BJ (cell line): ENCODE measurements around the gene BRINP3. TPM values are rescaled to one million over a fixed set of nuclear protein-coding genes. Genes with fewer than 3 reads are reported as not detected.

Experiments used
- CTCF ChIA-PET: fragments of 350-600 bp; formaldehyde crosslinking; extraction: SDS; loops from one replicate; lab custom pipeline; 2021; ENCODE audit warnings: antibody characterized with exemption, inconsistent platforms; lab: Yijun Ruan, JAX
- POLR2A ChIA-PET: fragments of 300-600 bp; sonication (Branson Sonifier 250); formaldehyde crosslinking; extraction: SDS; loops from one replicate; lab custom pipeline; 2021; ENCODE audit warnings: antibody characterized with exemption; lab: Charles Lee
- DNase-seq: peaks from one replicate; pipeline ENCODE4 v3.0.0-alpha.2; 2011; ENCODE audit warnings: low read depth
- H3K27me3 ChIP-seq: 2 replicates; pipeline ENCODE4 v1.6.0; 2011; ENCODE audit warnings: low read length; ENCODE audit not compliant: control insufficient read depth, insufficient read depth
- H3K36me3 ChIP-seq: 2 replicates; pipeline ENCODE4 v1.5.1; 2011; ENCODE audit warnings: low read length; ENCODE audit not compliant: control insufficient read depth, insufficient read depth
- H3K4me3 ChIP-seq: 2 replicates; pipeline ENCODE4 v1.5.1; 2011; ENCODE audit warnings: low read depth, mild to moderate bottlenecking, control low read depth, low read length
- polyA plus RNA-seq: library from polyadenylated mRNA; depleted of rRNA; stranded (reverse); fragments of >200 nt; gene quantifications from 2 replicates; pipeline ENCODE4 v1.2.3, GENCODE V29; 2011
- TF ChIP-seq, protein P1 (sequence below): IDR thresholded peaks from 2 replicates; pipeline ENCODE4 v1.5.1; 2011; ENCODE audit warnings: low read depth, mild to moderate bottlenecking, control low read depth, inconsistent platforms, low read length, moderate library complexity; ENCODE audit not compliant: insufficient read depth

BRINP3 gene
- polyA plus RNA-seq, 1 experiment: not detected

DNA sequence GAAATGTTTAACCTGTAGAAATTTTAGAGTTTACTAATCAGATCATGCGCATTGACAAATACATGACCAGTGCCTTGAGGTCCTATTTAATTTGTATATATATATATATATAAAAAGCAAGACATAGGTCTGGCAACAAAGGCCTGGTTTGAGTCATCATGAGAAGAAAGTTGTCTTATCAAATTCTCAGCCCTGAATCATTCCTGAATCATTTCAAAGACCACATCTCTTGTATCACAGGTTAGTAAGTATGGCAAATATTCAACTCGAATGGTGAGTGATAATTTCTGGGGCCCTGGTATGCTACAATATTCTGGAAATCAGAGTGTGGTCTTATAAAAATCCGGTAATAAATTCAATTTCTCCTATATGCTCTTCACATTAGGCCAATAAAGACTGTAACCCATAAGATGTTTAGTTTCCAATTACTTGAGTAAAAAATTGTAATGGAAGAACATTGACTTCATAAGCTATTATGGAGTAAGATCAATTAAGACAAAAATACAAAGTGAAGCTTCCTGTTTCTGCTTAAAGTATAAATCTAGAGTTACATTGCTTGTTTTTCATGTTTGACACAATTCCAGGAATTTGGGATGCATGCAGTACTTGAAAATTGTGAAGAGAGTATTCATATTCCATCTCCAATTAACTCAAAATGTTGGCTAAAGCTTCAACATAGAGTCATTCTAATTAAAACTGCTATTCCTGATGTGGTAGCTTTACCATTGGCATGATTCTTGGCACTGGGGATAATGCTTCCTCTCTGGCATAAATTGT lies 309.4 kb downstream of the BRINP3 start:
- no peaks in the 10 kb centered on the region for H3K27me3 ChIP-seq
- TF ChIP-seq, protein P1, sequence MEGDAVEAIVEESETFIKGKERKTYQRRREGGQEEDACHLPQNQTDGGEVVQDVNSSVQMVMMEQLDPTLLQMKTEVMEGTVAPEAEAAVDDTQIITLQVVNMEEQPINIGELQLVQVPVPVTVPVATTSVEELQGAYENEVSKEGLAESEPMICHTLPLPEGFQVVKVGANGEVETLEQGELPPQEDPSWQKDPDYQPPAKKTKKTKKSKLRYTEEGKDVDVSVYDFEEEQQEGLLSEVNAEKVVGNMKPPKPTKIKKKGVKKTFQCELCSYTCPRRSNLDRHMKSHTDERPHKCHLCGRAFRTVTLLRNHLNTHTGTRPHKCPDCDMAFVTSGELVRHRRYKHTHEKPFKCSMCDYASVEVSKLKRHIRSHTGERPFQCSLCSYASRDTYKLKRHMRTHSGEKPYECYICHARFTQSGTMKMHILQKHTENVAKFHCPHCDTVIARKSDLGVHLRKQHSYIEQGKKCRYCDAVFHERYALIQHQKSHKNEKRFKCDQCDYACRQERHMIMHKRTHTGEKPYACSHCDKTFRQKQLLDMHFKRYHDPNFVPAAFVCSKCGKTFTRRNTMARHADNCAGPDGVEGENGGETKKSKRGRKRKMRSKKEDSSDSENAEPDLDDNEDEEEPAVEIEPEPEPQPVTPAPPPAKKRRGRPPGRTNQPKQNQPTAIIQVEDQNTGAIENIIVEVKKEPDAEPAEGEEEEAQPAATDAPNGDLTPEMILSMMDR: no peak
- DNase-seq: no peak
- H3K36me3 ChIP-seq: no peaks in the 10 kb centered on the region
- ChIA-PET POLR2A (no interaction called here), CTCF (no interaction called here)
- H3K4me3 ChIP-seq: no peak overlapping the region

DNA sequence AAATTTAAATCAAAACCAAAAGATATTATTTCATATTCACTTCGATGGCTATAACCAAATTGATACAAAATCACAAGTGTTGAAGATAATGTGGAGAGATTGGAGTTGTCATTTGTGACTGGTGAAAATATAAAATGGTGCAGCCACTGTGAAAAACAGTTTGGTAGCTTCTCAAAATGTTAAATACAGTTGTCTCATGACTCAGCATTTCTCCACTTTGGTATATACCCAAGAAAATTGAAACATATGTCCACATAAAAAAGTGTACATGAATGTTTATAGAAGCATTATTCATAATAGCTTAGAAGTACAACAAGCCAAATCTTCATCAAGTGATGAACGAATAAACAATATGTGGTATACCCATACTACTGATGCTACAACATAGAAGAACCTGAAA lies 318.5 kb downstream of the BRINP3 start:
- TF ChIP-seq, protein P1: no peak
- no peak overlapping the region for H3K4me3 ChIP-seq
- no peaks in the 10 kb centered on the region for H3K36me3 ChIP-seq
- H3K27me3 ChIP-seq: no peaks in the 10 kb centered on the region
- CTCF ChIA-PET: no interaction called here
- no peak for DNase-seq
- POLR2A ChIA-PET: no interaction called here

DNA sequence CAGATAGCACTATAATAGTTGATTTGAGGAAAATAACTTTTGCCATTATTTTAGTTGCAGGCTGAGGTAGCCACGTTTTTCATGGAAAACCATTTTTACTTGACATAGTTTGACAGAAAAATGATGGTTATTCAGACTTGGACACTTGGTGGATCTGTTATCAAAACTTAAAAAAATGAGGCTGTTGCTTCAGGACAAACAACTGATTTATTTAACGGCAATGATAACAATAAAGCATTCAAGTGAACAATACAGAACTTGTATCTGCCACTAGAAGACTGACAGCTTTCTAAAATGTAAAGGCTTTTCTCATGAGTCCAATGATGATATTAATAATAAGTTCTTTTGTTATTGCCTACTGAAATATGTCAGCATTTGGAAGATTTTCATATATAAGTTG lies 322.9 kb downstream of the BRINP3 start:
- no peaks in the 10 kb centered on the region for H3K36me3 ChIP-seq
- no peak overlapping the region for H3K4me3 ChIP-seq
- CTCF ChIA-PET: no interaction called here
- DNase-seq: no peak
- POLR2A ChIA-PET: no interaction called here
- TF ChIP-seq, protein P1: no peak
- H3K27me3 ChIP-seq: no peaks in the 10 kb centered on the region

DNA sequence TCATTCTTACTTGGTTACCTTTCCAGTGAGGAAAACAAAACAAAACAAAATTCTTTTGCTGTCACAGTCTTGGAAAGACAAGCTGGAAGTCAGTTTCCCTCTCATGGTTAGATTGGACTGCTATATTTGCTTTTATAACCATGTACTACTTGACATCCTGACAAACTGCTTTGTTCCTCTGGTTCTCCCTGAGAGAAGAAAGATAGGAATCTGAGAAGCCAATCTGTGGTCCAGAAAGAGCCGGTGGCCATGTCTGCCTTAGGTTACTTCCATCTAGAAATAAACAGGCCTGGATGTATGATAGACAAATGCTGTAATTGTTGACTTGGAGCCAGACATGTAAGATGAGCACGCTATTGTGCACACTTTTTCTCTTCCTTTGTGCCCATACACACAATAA lies 330.0 kb downstream of the BRINP3 start:
- POLR2A ChIA-PET: no interaction called here
- Histone ChIP-seq H3K36me3 (no peaks in the 10 kb centered on the region), H3K27me3 (no peaks in the 10 kb centered on the region), H3K4me3 (no peak overlapping the region)
- CTCF ChIA-PET: no interaction called here
- no peak for DNase-seq
- TF ChIP-seq, protein P1: no peak

DNA sequence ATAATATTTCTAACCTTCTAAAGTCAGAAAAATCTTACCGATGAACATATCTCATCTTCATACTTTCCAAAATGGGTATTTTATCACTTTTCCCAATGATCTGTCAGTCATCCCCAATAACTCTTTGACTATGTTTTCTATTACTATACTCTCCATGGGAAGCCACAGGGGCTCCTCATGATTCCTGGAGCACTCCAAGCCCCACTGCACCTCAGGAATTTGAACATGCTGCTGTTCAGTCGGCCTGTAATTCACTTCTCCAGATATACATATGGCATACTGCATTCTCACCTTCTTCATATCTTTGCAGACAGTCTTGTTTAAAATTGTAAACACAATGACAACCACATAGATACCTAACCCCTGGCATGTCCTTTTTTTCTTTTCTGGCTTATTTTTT lies 333.0 kb downstream of the BRINP3 start:
- ChIA-PET CTCF (no interaction called here), POLR2A (no interaction called here)
- TF ChIP-seq, protein P1: no peak
- DNase-seq: no peak
- no peak overlapping the region for H3K4me3 ChIP-seq
- H3K36me3 ChIP-seq: no peaks in the 10 kb centered on the region
- no peaks in the 10 kb centered on the region for H3K27me3 ChIP-seq
